Astrocyte (in vitro differentiated cells and primary cell): Measurements from ENCODE around the gene ZNF23. TPM values are rescaled to one million over a fixed set of nuclear protein-coding genes. Genes with fewer than 3 reads are reported as not detected.

Experiments
- DNase-seq: peaks from one replicate; pipeline ENCODE4 v3.0.0-alpha.2; 2010; ENCODE audit warnings: low read depth
- FAIRE-seq: peaks from 2 replicates; lab custom pipeline; 2011; peaks lifted over from hg19 to GRCh38; lab: Jason Lieb, UNC
- H2AFZ ChIP-seq: 2 replicates; pipeline ENCODE4 v1.6.0; 2012; ENCODE audit warnings: low read depth, low read length, inconsistent platforms
- H3K27ac ChIP-seq: 2 replicates; pipeline ENCODE4 v1.5.1; 2011; ENCODE audit warnings: low read depth, low read length, inconsistent platforms
- H3K27me3 ChIP-seq: 2 replicates; pipeline ENCODE4 v1.6.0; 2011; ENCODE audit warnings: low read length, inconsistent platforms; ENCODE audit not compliant: insufficient read depth
- H3K36me3 ChIP-seq: 2 replicates; pipeline ENCODE4 v1.5.1; 2011; ENCODE audit warnings: low read length, inconsistent platforms; ENCODE audit not compliant: insufficient read depth
- H3K4me1 ChIP-seq: 2 replicates; pipeline ENCODE4 v1.5.1; 2011; ENCODE audit warnings: low read length, inconsistent platforms; ENCODE audit not compliant: insufficient read depth
- H3K4me2 ChIP-seq: 2 replicates; pipeline ENCODE4 v1.6.0; 2012; ENCODE audit warnings: low read length, inconsistent platforms
- H3K4me3 ChIP-seq: 2 replicates; pipeline ENCODE4 v1.5.1; 2011; ENCODE audit warnings: low read depth, mild to moderate bottlenecking, low read length, inconsistent platforms; ENCODE audit not compliant: insufficient read depth
- H3K79me2 ChIP-seq: 2 replicates; pipeline ENCODE4 v1.6.0; 2012; ENCODE audit warnings: mild to moderate bottlenecking, low read length, inconsistent platforms; ENCODE audit not compliant: insufficient read depth
- H3K9ac ChIP-seq: 2 replicates; pipeline ENCODE4 v1.6.0; 2012; ENCODE audit warnings: mild to moderate bottlenecking, low read length, inconsistent platforms
- H3K9me3 ChIP-seq: 2 replicates; pipeline ENCODE4 v1.5.1; 2012; ENCODE audit warnings: low read depth, mild to moderate bottlenecking, low read length, inconsistent platforms; ENCODE audit not compliant: insufficient read depth
- H4K20me1 ChIP-seq: 2 replicates; pipeline ENCODE4 v1.6.0; 2012; ENCODE audit warnings: low read length, inconsistent platforms; ENCODE audit not compliant: insufficient read depth
- H3K27ac Mint-ChIP-seq: one replicate; pipeline ENCODE4 v1.8.0; 2021; ENCODE audit warnings: mild to moderate bottlenecking, mixed read lengths; ENCODE audit not compliant: unreplicated experiment
- H3K27me3 Mint-ChIP-seq: one replicate; pipeline ENCODE4 v1.8.0; 2021; ENCODE audit warnings: low read depth, mixed read lengths; ENCODE audit not compliant: unreplicated experiment
- H3K36me3 Mint-ChIP-seq: one replicate; pipeline ENCODE4 v1.8.0; 2021; ENCODE audit warnings: low read depth, mixed read lengths; ENCODE audit not compliant: unreplicated experiment
- H3K4me1 Mint-ChIP-seq: one replicate; pipeline ENCODE4 v1.8.0; 2021; ENCODE audit warnings: low read depth, mixed read lengths; ENCODE audit not compliant: unreplicated experiment
- H3K4me3 Mint-ChIP-seq: one replicate; pipeline ENCODE4 v1.8.0; 2021; ENCODE audit warnings: mild to moderate bottlenecking, moderate library complexity, mixed read lengths; ENCODE audit not compliant: unreplicated experiment
- H3K9me3 Mint-ChIP-seq: one replicate; pipeline ENCODE4 v1.8.0; 2021; ENCODE audit warnings: mild to moderate bottlenecking, mixed read lengths; ENCODE audit not compliant: unreplicated experiment
- CTCF ChIP-seq: IDR thresholded peaks from 2 replicates; pipeline ENCODE4 v1.5.1; 2011; ENCODE audit warnings: low read depth, mild to moderate bottlenecking, inconsistent platforms, low read length, moderate library complexity; ENCODE audit not compliant: insufficient read depth
- EZH2 ChIP-seq: IDR thresholded peaks from 2 replicates; pipeline ENCODE4 v1.6.1; 2012; ENCODE audit warnings: mild to moderate bottlenecking, low read length, inconsistent platforms; ENCODE audit not compliant: insufficient read depth
- total RNA-seq: library from RNA; stranded (reverse); gene quantifications from 2 replicates; pipeline ENCODE4 v1.2.1, GENCODE V29; 2021

Gene ZNF23
- total RNA-seq, 1 donor from 2014 or later, result 12.4 TPM

- Histone ChIP-seq H3K4me3 (no peak overlapping the region), H3K79me2 (no peaks in the 10 kb centered on the region), H4K20me1 (no peaks in the 10 kb centered on the region), H2AFZ (no peak overlapping the region), H3K27ac (no peak overlapping the region), H3K4me2 (no peak overlapping the region), H3K36me3 (no peaks in the 10 kb centered on the region), H3K4me1 (no peaks in the 10 kb centered on the region), H3K27me3 (peaks cover 4% of the 10 kb centered on the region), H3K9ac (no peak overlapping the region), H3K9me3 (no peaks in the 10 kb centered on the region)
- Mint-ChIP-seq H3K4me1 (no peaks in the 10 kb centered on the region), H3K9me3 (peaks cover 5% of the 10 kb centered on the region), H3K27ac (no peak overlapping the region), H3K27me3 (peaks cover 41% of the 10 kb centered on the region), H3K4me3 (no peak overlapping the region), H3K36me3 (no peaks in the 10 kb centered on the region)
- no peak for FAIRE-seq
- TF ChIP-seq EZH2, result no peak
- no peak for TF ChIP-seq CTCF
- DNase-seq, result no peak
Observed at GRCh38 chr16:71414038-71414437, 48.0 kb downstream of the ZNF23 start.

GRCh38 chr16:71413341-71413740, 48.7 kb downstream of the ZNF23 start:
- H2AFZ ChIP-seq, result no peak overlapping the region

More at GRCh38 chr16:71413341-71413740, 48.7 kb downstream of the ZNF23 start:
- H3K4me2 ChIP-seq, result no peak overlapping the region
- Mint-ChIP-seq H3K9me3 (peaks cover 3% of the 10 kb centered on the region), H3K4me1 (no peaks in the 10 kb centered on the region), H3K27me3 (peaks cover 37% of the 10 kb centered on the region), H3K4me3 (no peak overlapping the region), H3K36me3 (no peaks in the 10 kb centered on the region), H3K27ac (no peak overlapping the region)
- H3K4me1 ChIP-seq, result no peaks in the 10 kb centered on the region
- H4K20me1 ChIP-seq, result no peaks in the 10 kb centered on the region
- H3K27me3 ChIP-seq, result peaks cover 4% of the 10 kb centered on the region
- FAIRE-seq, result no peak
- no peaks in the 10 kb centered on the region for H3K79me2 ChIP-seq
- DNase-seq, result no peak
- H3K36me3 ChIP-seq, result no peaks in the 10 kb centered on the region
- TF ChIP-seq EZH2 (no peak), CTCF (no peak)
- no peak overlapping the region for H3K4me3 ChIP-seq
- H3K27ac ChIP-seq, result no peak overlapping the region
- H3K9ac ChIP-seq, result no peak overlapping the region
- H3K9me3 ChIP-seq, result no peaks in the 10 kb centered on the region
